Measurements from ENCODE around the gene H2BK1. TPM values are rescaled to one million over a fixed set of nuclear protein-coding genes. Genes with fewer than 3 reads are reported as not detected.

H2BK1 gene
- total and polyA plus RNA-seq, 2 of the 13 experiments (the other 11 are each of a cell fraction or from before 2014, with no cell fraction given), result not detected

DNA sequence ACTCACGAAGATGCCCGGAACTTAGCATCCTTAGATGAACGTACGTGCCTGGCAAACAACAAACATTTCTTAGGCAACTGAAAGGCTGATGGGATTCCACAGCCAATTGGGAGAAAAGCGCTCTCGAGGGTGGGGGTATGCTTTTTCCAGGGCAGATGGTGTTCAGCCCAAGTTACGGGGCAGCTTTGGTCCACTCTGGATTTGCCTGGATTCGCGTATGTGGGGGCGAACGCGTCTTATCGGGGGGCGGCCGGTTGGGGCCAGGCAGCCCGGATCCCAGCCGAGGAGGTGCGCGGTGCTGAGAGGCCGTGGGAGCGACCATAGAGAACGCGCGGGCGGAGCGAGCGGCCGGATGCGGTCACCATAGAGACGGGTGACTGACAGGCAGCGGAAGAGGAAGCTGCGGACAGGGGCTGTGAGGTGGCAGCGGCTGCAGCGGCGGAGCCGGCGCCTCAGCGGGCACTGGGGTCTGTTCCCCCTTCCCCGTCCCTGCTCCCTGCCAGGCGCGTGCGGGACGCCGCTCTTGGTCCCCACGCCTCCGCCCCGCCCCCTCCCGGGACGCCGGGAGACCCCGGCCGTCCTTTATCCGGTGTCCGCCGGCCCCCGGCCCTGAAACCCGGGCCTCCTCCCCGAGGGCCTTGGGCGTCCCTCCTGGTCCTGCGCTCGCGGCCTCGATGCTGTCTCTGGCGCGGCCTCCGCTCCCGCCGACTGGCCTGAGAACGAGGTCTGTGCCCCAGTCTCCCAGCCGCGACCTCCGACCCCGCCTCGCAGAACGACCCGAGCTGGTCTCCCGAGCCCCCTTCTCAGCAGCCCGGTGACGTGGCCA, 22.0 kb upstream of the H2BK1 start, which contains the start of gene CHPF2 (continued):
- TF ChIP-seq, protein P1, sequence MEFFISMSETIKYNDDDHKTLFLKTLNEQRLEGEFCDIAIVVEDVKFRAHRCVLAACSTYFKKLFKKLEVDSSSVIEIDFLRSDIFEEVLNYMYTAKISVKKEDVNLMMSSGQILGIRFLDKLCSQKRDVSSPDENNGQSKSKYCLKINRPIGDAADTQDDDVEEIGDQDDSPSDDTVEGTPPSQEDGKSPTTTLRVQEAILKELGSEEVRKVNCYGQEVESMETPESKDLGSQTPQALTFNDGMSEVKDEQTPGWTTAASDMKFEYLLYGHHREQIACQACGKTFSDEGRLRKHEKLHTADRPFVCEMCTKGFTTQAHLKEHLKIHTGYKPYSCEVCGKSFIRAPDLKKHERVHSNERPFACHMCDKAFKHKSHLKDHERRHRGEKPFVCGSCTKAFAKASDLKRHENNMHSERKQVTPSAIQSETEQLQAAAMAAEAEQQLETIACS (CRISPR knock-in tag; IDR thresholded peaks at IDR 0.05), result no peak
- TF ChIP-seq ATF7-NPFF (CRISPR knock-in tag; IDR thresholded peaks at IDR 0.05; ENCODE audit: low read depth) (peak; percentile 42), FOSL2 (CRISPR knock-in tag; IDR thresholded peaks at IDR 0.05) (peak; percentile 34; the same call in 1 of the 2 replicates), TBX2 (CRISPR knock-in tag; IDR thresholded peaks at IDR 0.05; ENCODE audit: borderline replicate concordance) (peak; percentile 57; the same call in 1 of the 2 replicates), ZNF326 (CRISPR knock-in tag; IDR thresholded peaks at IDR 0.05; ENCODE audit: borderline replicate concordance) (no peak), CBX1 (IDR thresholded peaks at IDR 0.05; ENCODE audit: low read depth) (no peak), GFI1 (CRISPR knock-in tag; IDR thresholded peaks at IDR 0.05; ENCODE audit: borderline replicate concordance) (no peak; the same call in 1 of the 2 replicates), ZNF841 (CRISPR knock-in tag; IDR thresholded peaks at IDR 0.05; ENCODE audit: borderline replicate concordance) (no peak), ZNF253 (CRISPR knock-in tag; IDR thresholded peaks at IDR 0.05; ENCODE audit: borderline replicate concordance) (no peak), CCDC6 (CRISPR knock-in tag; IDR thresholded peaks at IDR 0.05) (no peak; the same call in 1 of the 2 replicates), ZNF766 (CRISPR knock-in tag; IDR thresholded peaks at IDR 0.05; ENCODE audit: borderline replicate concordance) (0 out of 2 replicates have a peak, but pooled peaks have one; percentile 41), NR1H2 (CRISPR knock-in tag; IDR thresholded peaks at IDR 0.05; ENCODE audit: borderline replicate concordance, low read depth) (no peak), SMARCC2 (IDR thresholded peaks at IDR 0.05) (no peak), NR2F2 (IDR thresholded peaks at IDR 0.05; ENCODE audit: borderline replicate concordance, low read depth) (no peak), ZBTB1 (CRISPR knock-in tag; IDR thresholded peaks at IDR 0.05; ENCODE audit: borderline replicate concordance) (no peak)
- TF ChIP-seq, protein P2, sequence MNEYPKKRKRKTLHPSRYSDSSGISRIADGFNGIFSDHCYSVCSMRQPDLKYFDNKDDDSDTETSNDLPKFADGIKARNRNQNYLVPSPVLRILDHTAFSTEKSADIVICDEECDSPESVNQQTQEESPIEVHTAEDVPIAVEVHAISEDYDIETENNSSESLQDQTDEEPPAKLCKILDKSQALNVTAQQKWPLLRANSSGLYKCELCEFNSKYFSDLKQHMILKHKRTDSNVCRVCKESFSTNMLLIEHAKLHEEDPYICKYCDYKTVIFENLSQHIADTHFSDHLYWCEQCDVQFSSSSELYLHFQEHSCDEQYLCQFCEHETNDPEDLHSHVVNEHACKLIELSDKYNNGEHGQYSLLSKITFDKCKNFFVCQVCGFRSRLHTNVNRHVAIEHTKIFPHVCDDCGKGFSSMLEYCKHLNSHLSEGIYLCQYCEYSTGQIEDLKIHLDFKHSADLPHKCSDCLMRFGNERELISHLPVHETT (CRISPR knock-in tag; conservative IDR thresholded peaks at IDR 0.05), result no peak
- TF ChIP-seq, protein P3, sequence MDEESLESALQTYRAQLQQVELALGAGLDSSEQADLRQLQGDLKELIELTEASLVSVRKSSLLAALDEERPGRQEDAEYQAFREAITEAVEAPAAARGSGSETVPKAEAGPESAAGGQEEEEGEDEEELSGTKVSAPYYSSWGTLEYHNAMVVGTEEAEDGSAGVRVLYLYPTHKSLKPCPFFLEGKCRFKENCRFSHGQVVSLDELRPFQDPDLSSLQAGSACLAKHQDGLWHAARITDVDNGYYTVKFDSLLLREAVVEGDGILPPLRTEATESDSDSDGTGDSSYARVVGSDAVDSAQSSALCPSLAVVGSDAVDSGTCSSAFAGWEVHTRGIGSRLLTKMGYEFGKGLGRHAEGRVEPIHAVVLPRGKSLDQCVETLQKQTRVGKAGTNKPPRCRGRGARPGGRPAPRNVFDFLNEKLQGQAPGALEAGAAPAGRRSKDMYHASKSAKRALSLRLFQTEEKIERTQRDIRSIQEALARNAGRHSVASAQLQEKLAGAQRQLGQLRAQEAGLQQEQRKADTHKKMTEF (CRISPR knock-in tag; IDR thresholded peaks at IDR 0.05), result peak; percentile 64; the same call in 1 of the 2 replicates
- TF ChIP-seq, protein P4, sequence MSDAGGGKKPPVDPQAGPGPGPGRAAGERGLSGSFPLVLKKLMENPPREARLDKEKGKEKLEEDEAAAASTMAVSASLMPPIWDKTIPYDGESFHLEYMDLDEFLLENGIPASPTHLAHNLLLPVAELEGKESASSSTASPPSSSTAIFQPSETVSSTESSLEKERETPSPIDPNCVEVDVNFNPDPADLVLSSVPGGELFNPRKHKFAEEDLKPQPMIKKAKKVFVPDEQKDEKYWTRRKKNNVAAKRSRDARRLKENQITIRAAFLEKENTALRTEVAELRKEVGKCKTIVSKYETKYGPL (CRISPR knock-in tag; IDR thresholded peaks at IDR 0.05), result no peak
- TF ChIP-seq, protein P5, sequence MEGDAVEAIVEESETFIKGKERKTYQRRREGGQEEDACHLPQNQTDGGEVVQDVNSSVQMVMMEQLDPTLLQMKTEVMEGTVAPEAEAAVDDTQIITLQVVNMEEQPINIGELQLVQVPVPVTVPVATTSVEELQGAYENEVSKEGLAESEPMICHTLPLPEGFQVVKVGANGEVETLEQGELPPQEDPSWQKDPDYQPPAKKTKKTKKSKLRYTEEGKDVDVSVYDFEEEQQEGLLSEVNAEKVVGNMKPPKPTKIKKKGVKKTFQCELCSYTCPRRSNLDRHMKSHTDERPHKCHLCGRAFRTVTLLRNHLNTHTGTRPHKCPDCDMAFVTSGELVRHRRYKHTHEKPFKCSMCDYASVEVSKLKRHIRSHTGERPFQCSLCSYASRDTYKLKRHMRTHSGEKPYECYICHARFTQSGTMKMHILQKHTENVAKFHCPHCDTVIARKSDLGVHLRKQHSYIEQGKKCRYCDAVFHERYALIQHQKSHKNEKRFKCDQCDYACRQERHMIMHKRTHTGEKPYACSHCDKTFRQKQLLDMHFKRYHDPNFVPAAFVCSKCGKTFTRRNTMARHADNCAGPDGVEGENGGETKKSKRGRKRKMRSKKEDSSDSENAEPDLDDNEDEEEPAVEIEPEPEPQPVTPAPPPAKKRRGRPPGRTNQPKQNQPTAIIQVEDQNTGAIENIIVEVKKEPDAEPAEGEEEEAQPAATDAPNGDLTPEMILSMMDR (CRISPR knock-in tag; IDR thresholded peaks at IDR 0.05), result no peak
- TF ChIP-seq, protein P6, sequence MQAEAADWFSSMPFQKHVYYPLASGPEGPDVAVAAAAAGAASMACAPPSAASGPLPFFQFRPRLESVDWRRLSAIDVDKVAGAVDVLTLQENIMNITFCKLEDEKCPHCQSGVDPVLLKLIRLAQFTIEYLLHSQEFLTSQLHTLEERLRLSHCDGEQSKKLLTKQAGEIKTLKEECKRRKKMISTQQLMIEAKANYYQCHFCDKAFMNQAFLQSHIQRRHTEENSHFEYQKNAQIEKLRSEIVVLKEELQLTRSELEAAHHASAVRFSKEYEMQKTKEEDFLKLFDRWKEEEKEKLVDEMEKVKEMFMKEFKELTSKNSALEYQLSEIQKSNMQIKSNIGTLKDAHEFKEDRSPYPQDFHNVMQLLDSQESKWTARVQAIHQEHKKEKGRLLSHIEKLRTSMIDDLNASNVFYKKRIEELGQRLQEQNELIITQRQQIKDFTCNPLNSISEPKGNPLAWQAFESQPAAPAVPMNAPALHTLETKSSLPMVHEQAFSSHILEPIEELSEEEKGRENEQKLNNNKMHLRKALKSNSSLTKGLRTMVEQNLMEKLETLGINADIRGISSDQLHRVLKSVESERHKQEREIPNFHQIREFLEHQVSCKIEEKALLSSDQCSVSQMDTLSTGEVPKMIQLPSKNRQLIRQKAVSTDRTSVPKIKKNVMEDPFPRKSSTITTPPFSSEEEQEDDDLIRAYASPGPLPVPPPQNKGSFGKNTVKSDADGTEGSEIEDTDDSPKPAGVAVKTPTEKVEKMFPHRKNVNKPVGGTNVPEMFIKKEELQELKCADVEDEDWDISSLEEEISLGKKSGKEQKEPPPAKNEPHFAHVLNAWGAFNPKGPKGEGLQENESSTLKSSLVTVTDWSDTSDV (CRISPR knock-in tag; IDR thresholded peaks at IDR 0.05), result no peak
